OCI-LY1 (cell line): ENCODE results near the gene PKD1L1.

Experiments
- H2AFZ ChIP-seq: fragments of 200-600 bp; sonication (generic), shearing (Covaris generic); 2 replicates; pipeline ENCODE4 v1.6.0; 2014; ENCODE audit warnings: antibody characterized with exemption, mild to moderate bottlenecking, low read length
- H3F3A ChIP-seq: fragments of 200-600 bp; sonication (generic), shearing (Covaris generic); 2 replicates; pipeline ENCODE4 v1.6.0; 2014; ENCODE audit warnings: mild to moderate bottlenecking, antibody characterized with exemption, low read length, moderate library complexity; ENCODE audit not compliant: insufficient read depth
- H3K27ac ChIP-seq: fragments of 200-600 bp; sonication (generic); 2 replicates; pipeline ENCODE4 v1.5.1; 2014; ENCODE audit warnings: low read length, mixed run types, mild to moderate bottlenecking, low read depth; ENCODE audit not compliant: poor library complexity, severe bottlenecking
- H3K27me3 ChIP-seq: fragments of 200-600 bp; sonication (generic); 2 replicates; pipeline ENCODE4 v1.6.0; 2014; ENCODE audit warnings: antibody characterized with exemption, mild to moderate bottlenecking, low read length, moderate library complexity; ENCODE audit not compliant: insufficient read depth
- H3K36me3 ChIP-seq: fragments of 200-600 bp; sonication (generic); 2 replicates; pipeline ENCODE4 v1.6.1; 2014; ENCODE audit warnings: mild to moderate bottlenecking, antibody characterized with exemption, low read length, moderate library complexity, mixed read lengths; ENCODE audit not compliant: insufficient read depth
- H3K4me1 ChIP-seq: fragments of 200-600 bp; sonication (generic); 2 replicates; pipeline ENCODE4 v1.5.1; 2014; ENCODE audit warnings: mild to moderate bottlenecking, low read length, moderate library complexity; ENCODE audit not compliant: insufficient read depth, severe bottlenecking
- H3K4me2 ChIP-seq: fragments of 200-600 bp; sonication (generic), shearing (Covaris generic); 2 replicates; pipeline ENCODE4 v1.6.1; 2014; ENCODE audit warnings: low read length
- H3K4me3 ChIP-seq: fragments of 200-600 bp; sonication (generic); 2 replicates; pipeline ENCODE4 v1.5.1; 2014; ENCODE audit warnings: low read length, low read depth, mild to moderate bottlenecking, mixed read lengths; ENCODE audit not compliant: poor library complexity, severe bottlenecking
- H3K79me2 ChIP-seq: fragments of 200-600 bp; shearing (Covaris generic); 2 replicates; pipeline ENCODE4 v1.6.1; 2016; ENCODE audit warnings: mixed run types, low read length, mixed read lengths; ENCODE audit not compliant: insufficient read depth
- H3K9ac ChIP-seq: fragments of 200-600 bp; sonication (generic), shearing (Covaris generic); 2 replicates; pipeline ENCODE4 v1.6.1; 2014; ENCODE audit warnings: mild to moderate bottlenecking, low read length, mixed read lengths
- H3K9me2 ChIP-seq: fragments of 200-600 bp; sonication (generic), shearing (Covaris generic); 2 replicates; pipeline ENCODE4 v1.6.1; 2014; ENCODE audit warnings: low read depth, mild to moderate bottlenecking, low read length, mixed read lengths
- H3K9me3 ChIP-seq: fragments of 200-600 bp; shearing (Covaris generic); 2 replicates; pipeline ENCODE4 v1.6.1; 2014; ENCODE audit warnings: low read length, mixed read lengths
- H4K20me1 ChIP-seq: fragments of 200-600 bp; sonication (generic), shearing (Covaris generic); 2 replicates; pipeline ENCODE4 v1.6.0; 2016; ENCODE audit warnings: mild to moderate bottlenecking, low read length; ENCODE audit not compliant: insufficient read depth
- CTCF ChIP-seq: fragments of 200-600 bp; sonication (generic), shearing (Covaris generic); IDR thresholded peaks from 2 replicates; pipeline ENCODE4 v1.5.1; 2017; ENCODE audit warnings: mild to moderate bottlenecking, antibody characterized with exemption, low read length, moderate library complexity, mixed read lengths
- EZH2 ChIP-seq: fragments of 200-600 bp; sonication (generic), shearing (Covaris generic); IDR thresholded peaks from 2 replicates; pipeline ENCODE4 v1.8.0; 2017; ENCODE audit warnings: borderline replicate concordance, mixed run types, mild to moderate bottlenecking, antibody characterized with exemption, low read length, moderate library complexity, mixed read lengths

PKD1L1 gene

GRCh38 chr7:47809387-47809786, 138.9 kb downstream of the PKD1L1 start:
- no peaks in the 10 kb centered on the region for H3K79me2 ChIP-seq
- no peak overlapping the region for H3K4me3 ChIP-seq
- no peak overlapping the region for H3K9ac ChIP-seq
- no peaks in the 10 kb centered on the region for H3K9me2 ChIP-seq
- no peaks in the 10 kb centered on the region for H4K20me1 ChIP-seq
- H3K9me3 ChIP-seq = no peaks in the 10 kb centered on the region
- no peaks in the 10 kb centered on the region for H3K27me3 ChIP-seq
- no peak overlapping the region for H3K27ac ChIP-seq
- no peaks in the 10 kb centered on the region for H3F3A ChIP-seq
- no peak overlapping the region for H3K4me2 ChIP-seq
- no peak overlapping the region for H2AFZ ChIP-seq
- H3K36me3 ChIP-seq = no peaks in the 10 kb centered on the region
- peaks cover 25% of the 10 kb centered on the region for H3K4me1 ChIP-seq
- no peak for TF ChIP-seq EZH2
- TF ChIP-seq CTCF = no peak

GRCh38 chr7:47808321-47808720, 139.9 kb downstream of the PKD1L1 start:
- no peak for TF ChIP-seq CTCF
- no peak for TF ChIP-seq EZH2
- H4K20me1 ChIP-seq = no peaks in the 10 kb centered on the region
- H2AFZ ChIP-seq = peak overlapping the region; percentile 9; the same call in 1 of the 2 replicates
- peak overlapping the region; percentile 7; the same call in 1 of the 2 replicates for H3K4me2 ChIP-seq
- no peaks in the 10 kb centered on the region for H3K79me2 ChIP-seq
- H3K4me1 ChIP-seq = peaks cover 25% of the 10 kb centered on the region
- no peaks in the 10 kb centered on the region for H3K9me3 ChIP-seq
- H3K9ac ChIP-seq = no peak overlapping the region; the same call in 1 of the 2 replicates
- no peaks in the 10 kb centered on the region for H3K9me2 ChIP-seq
- no peaks in the 10 kb centered on the region for H3F3A ChIP-seq
- no peaks in the 10 kb centered on the region for H3K36me3 ChIP-seq
- H3K27me3 ChIP-seq = no peaks in the 10 kb centered on the region
- H3K27ac ChIP-seq = no peak overlapping the region
- H3K4me3 ChIP-seq = no peak overlapping the region

GRCh38 chr7:47807756-47808155, 140.5 kb downstream of the PKD1L1 start:
- H3K9me2 ChIP-seq = no peaks in the 10 kb centered on the region
- peak overlapping the region; percentile 12 for H3K27ac ChIP-seq
- peaks cover 25% of the 10 kb centered on the region for H3K4me1 ChIP-seq
- H3K4me3 ChIP-seq = no peak overlapping the region
- H3K27me3 ChIP-seq = no peaks in the 10 kb centered on the region
- no peaks in the 10 kb centered on the region for H3K36me3 ChIP-seq
- no peaks in the 10 kb centered on the region for H4K20me1 ChIP-seq
- no peaks in the 10 kb centered on the region for H3K9me3 ChIP-seq
- TF ChIP-seq EZH2 = no peak
- TF ChIP-seq CTCF = peak; percentile 69
- peak overlapping the region; percentile 7; the same call in 1 of the 2 replicates for H3K4me2 ChIP-seq
- no peaks in the 10 kb centered on the region for H3F3A ChIP-seq
- no peak overlapping the region; the same call in 1 of the 2 replicates for H3K9ac ChIP-seq
- no peaks in the 10 kb centered on the region for H3K79me2 ChIP-seq
- H2AFZ ChIP-seq = peak overlapping the region; percentile 9; the same call in 1 of the 2 replicates
